ENCODE measurements around the gene CHCHD4.

Gene CHCHD4

DNA sequence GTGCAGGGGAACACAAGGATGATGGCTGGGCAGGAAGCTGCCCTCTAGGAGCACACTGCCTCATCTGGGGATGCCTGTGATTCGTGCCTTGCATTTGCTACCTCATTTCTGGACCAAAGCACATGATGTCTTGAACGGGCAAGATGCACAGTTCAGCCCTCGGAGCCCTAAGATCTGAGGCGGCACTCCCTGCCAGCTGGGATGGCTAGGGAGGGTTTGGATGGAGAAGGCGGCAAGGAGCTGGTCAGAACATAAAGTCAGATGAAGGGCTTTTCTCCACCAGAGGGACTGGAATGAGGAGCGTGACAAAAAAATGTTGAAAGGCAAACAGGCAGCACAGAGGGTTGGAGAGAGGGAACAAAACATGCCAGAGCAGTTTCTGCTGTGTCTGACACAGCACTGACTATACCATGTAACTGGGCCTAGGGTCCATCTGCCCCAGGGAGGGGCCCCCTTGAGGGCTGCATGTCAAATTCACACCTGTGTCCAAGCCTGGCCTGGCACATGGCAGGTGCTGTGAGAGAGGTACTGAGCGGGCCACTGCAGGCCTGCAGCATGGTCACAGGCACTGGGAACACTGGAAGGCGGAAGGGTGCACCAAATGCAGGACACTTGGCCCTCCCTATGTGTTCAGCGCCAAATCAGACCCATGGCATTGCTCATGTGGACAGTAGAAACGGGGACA lies 21.9 kb upstream of the CHCHD4 start:
- Histone ChIP-seq H3K4me3 (no peak overlapping the region), H3K27ac (peak overlapping the region in 10 of 11 experiments; percentile 89 to 100 (median 94); a peak in 18 of 22 replicates), H3K4me1 (peaks cover 20 to 78% (median 58%) of the 10 kb centered on the region in 10 experiments), H3K9me3 (replicated peaks in 1 of 11) (no peaks in the 10 kb centered on the region), H3K36me3 (peaks cover 32 to 70% (median 49%) of the 10 kb centered on the region in 11 experiments), H3K9ac (peak overlapping the region in 7 of 11 experiments; percentile 5 to 96 (median 79); a peak in 5 of 22 replicates), H3K4me2 (peak overlapping the region in 7 of 11 experiments; percentile 86 to 97 (median 90); a peak in 14 of 22 replicates), H3K27me3 (no peaks in the 10 kb centered on the region), H4K20me1 (peaks cover 0 to 24% (median 4%) of the 10 kb centered on the region in 11 experiments; a peak in 11 of 22 replicates)
- no peak for TF ChIP-seq Cebpa-rat (IDR thresholded peaks at IDR 0.05)

DNA sequence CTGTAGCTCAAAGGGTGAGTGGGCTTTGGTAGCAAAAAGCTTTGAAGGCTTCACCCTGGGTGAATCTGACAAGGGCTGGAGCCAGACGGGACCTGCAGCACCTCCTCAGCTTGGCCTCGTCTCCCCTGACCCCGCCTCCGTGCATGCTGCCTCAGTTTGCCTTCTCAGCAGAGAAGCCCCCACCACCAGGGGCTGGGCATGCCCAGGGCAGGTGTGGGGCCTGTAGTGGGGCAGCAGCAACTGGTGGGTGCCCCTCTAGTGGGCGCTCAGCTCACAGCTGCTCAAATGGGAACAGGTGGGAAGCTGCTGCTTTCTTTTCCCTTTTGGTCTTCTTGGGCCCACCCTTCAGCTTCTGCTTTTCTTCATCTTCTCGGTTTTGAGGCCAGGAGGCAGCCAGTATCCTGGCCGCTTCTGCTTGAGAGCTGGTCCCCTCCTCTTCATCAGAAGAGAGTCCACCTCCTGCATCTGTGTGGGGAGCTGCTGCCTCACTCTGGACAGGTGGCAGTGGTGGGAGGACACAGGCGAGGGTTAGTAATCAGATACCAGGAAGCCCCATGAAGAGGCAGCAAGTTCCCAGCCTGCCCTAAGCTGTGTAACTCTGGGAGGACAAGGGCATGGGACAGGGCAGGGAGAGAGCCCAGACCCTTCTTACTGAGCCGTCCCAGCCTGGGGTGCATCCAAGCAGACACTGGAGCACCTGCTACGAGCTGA lies 21.2 kb upstream of the CHCHD4 start:
- no peak for TF ChIP-seq Cebpa-rat (IDR thresholded peaks at IDR 0.05)
- H4K20me1 ChIP-seq = peaks cover 0 to 18% (median 0%) of the 10 kb centered on the region in 11 experiments; a peak in 8 of 22 replicates

DNA sequence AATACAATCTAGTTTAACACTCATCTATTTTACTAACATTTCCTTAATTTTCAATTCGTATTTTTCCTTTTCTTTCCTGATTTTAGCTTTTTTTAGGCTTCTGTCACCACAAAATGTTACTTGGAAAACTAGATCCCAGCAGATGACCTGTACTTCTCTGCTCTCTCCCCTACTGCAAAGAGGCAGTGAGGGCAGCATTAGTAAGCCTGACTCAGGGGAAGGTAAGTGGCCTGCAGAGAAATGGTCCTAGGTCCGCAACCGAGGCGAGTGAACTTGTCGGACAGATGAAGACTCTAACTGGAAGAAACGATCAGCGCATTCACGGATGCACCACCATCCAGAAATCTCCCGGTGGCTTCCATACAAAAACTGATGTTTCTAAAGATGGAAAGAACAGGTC lies 20.6 kb upstream of the CHCHD4 start:
- H3K4me2 ChIP-seq = peak overlapping the region in 9 of 11 experiments; percentile 78 to 97 (median 90); a peak in 19 of 22 replicates

More for the DNA sequence above, 21.2 kb upstream of the CHCHD4 start:
- H3K4me2 ChIP-seq = peak overlapping the region in 9 of 11 experiments; percentile 78 to 97 (median 90); a peak in 16 of 22 replicates
- H3K36me3 ChIP-seq = peaks cover 36 to 73% (median 54%) of the 10 kb centered on the region in 11 experiments
- no peaks in the 10 kb centered on the region for H3K9me3 ChIP-seq (replicated peaks in 1 of 11)
- peak overlapping the region; percentile 89 to 100 (median 94); a peak in 21 of 22 replicates for H3K27ac ChIP-seq
- H3K4me3 ChIP-seq = peak overlapping the region in 2 of 10 experiments; percentile 3 to 65; a peak in 3 of 20 replicates
- H3K4me1 ChIP-seq = peaks cover 17 to 81% (median 58%) of the 10 kb centered on the region in 10 experiments
- H3K9ac ChIP-seq = peak overlapping the region in 10 of 11 experiments; percentile 71 to 96 (median 80); a peak in 15 of 22 replicates
- no peaks in the 10 kb centered on the region for H3K27me3 ChIP-seq

DNA sequence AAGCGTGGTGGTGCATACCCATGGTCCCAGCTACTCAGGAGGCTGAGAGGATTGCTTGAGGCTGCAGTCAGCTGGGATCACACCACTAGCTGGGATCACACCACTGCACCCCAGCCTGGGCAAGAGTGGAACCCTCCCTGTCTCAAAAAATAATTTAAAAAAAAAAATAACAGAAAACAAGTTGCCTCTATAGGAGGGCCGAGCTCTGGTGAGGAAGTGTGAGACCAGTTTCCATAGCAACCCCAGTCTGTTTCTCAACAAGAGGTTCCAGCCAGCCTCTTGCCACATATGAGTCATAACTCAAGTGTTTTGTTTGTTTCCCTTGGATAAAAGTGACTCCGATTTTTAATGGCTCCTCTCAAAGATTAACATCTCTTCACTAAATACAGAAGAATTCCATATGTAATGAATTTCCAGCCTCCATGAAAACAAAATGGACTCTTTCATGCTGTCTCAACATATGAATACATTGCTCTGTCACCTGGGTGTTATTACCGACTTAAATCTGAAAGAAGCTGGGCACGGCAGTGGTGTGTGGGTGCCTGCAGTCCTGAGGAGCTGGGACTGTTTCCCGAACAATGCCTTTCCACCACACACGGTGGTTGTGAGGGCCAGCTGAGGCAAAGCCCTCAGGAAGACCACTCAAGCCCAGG lies 19.9 kb upstream of the CHCHD4 start:
- Histone ChIP-seq H3K9me3 (replicated peaks in 1 of 11) (no peaks in the 10 kb centered on the region), H3K4me2 (peak overlapping the region; percentile 57 to 97 (median 89)), H3K4me3 (peak overlapping the region in 8 of 10 experiments; percentile 34 to 65 (median 50); a peak in 15 of 20 replicates), H4K20me1 (peaks cover 0 to 11% (median 0%) of the 10 kb centered on the region in 11 experiments; a peak in 3 of 22 replicates), H3K27me3 (no peaks in the 10 kb centered on the region), H3K27ac (peak overlapping the region; percentile 89 to 100 (median 94)), H3K9ac (peak overlapping the region; percentile 71 to 96 (median 80)), H3K36me3 (peaks cover 42 to 75% (median 63%) of the 10 kb centered on the region in 11 experiments), H3K4me1 (peaks cover 17 to 82% (median 58%) of the 10 kb centered on the region in 10 experiments)
- peak; percentile 28 to 88 (median 69); a peak in 17 of 22 replicates for TF ChIP-seq Cebpa-rat (IDR thresholded peaks at IDR 0.05)

More for the DNA sequence above, 20.6 kb upstream of the CHCHD4 start:
- Histone ChIP-seq H3K36me3 (peaks cover 42 to 73% (median 57%) of the 10 kb centered on the region in 11 experiments), H3K4me3 (peak overlapping the region in 6 of 10 experiments; percentile 49 to 65 (median 53); a peak in 9 of 20 replicates), H3K27ac (peak overlapping the region; percentile 89 to 100 (median 94)), H3K4me1 (peaks cover 17 to 82% (median 58%) of the 10 kb centered on the region in 10 experiments), H3K27me3 (no peaks in the 10 kb centered on the region), H3K9ac (peak overlapping the region; percentile 71 to 96 (median 80); a peak in 21 of 22 replicates), H3K9me3 (replicated peaks in 1 of 11) (no peaks in the 10 kb centered on the region), H4K20me1 (peaks cover 0 to 12% (median 0%) of the 10 kb centered on the region in 11 experiments; a peak in 4 of 22 replicates)
- TF ChIP-seq Cebpa-rat (IDR thresholded peaks at IDR 0.05) = no peak

DNA sequence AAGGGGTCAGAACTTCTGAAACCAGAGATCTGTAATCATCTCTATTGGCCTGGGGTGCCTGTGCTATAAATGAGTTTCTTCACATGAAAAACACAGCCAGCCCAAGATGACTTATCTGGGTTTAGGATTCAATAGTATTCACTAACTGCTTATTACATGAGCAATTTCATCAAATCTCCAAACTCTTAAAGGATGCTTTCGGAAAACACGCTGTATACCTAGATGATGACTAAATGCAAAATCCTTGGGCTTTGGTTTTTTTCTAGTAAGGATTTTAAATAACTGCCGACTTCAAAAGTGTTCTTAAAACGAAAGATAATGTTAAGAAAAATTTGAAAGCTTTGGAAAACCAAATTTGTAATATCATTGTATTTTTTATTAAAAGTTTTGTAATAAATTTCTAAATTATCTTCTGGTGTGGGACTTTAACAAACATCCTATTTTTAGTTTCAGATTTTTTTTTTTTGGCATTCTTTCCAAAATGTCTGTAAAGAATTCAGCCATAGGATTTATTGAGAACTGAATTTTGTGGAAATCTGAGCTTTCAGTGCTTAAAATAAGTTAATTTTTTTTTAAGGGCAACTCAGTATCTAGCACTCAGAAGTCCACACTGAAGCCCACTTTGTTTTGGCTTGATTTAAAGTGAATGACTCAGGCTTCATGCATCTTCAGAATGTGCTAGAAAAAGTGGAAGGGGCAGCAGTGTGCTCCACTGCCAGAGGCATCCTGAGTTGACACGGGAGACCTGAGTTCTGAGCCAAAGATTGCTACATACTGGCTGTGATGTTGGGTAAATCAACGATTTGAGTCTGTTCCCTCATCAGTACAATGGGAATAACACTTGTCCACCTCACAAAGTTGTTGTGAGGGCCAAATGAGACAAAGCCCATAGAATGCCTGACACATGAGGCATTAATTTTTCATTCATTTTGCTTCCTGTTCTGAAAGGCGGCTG lies 18.9 kb upstream of the CHCHD4 start:
- H3K36me3 ChIP-seq = peaks cover 52 to 82% (median 71%) of the 10 kb centered on the region in 11 experiments
- peak overlapping the region; percentile 57 to 97 (median 89) for H3K4me2 ChIP-seq
- peaks cover 17 to 81% (median 58%) of the 10 kb centered on the region in 10 experiments for H3K4me1 ChIP-seq
- peak in 5 of 11 experiments; percentile 15 to 29 (median 21); a peak in 3 of 22 replicates for TF ChIP-seq Cebpa-rat (IDR thresholded peaks at IDR 0.05)
- H3K27ac ChIP-seq = peak overlapping the region; percentile 89 to 100 (median 94)
- H4K20me1 ChIP-seq = peaks cover 0 to 16% (median 0%) of the 10 kb centered on the region in 11 experiments; a peak in 5 of 22 replicates
- no peaks in the 10 kb centered on the region for H3K27me3 ChIP-seq
- H3K9me3 ChIP-seq (replicated peaks in 1 of 11) = no peaks in the 10 kb centered on the region
- peak overlapping the region; percentile 71 to 96 (median 80) for H3K9ac ChIP-seq
- H3K4me3 ChIP-seq = peak overlapping the region in 3 of 10 experiments; percentile 50 to 65 (median 51); a peak in 4 of 20 replicates

DNA sequence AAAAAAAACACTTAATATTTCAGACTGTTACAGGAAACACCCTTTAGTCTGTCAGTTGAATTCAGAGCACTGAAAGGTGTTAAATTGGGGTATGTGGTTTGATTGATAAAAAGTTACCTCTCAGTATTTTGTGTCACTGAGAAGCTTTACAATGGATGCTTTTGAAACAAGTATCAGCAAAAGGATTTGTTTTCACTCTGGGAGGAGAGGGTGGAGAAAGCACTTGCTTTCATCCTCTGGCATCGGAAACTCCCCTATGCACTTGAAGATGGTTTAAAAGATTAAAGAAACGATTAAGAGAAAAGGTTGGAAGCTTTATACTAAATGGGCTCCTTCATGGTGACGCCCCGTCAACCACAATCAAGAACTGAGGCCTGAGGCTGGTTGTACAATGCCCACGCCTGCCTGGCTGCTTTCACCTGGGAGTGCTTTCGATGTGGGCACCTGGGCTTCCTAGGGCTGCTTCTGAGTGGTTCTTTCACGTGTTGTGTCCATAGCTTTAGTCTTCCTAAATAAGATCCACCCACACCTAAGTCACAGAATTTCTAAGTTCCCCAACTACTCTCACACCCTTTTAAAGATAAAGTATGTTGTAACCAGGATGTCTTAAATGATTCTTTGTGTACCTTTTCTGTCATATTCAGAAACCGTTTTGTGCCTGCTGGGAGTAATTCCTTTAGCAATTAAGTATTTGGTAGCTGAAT lies 18.0 kb upstream of the CHCHD4 start:
- Histone ChIP-seq H3K4me3 (no peak overlapping the region), H3K4me2 (peak overlapping the region in 7 of 11 experiments; percentile 58 to 96 (median 90); a peak in 14 of 22 replicates), H3K27me3 (no peaks in the 10 kb centered on the region), H3K36me3 (peaks cover 52 to 84% (median 75%) of the 10 kb centered on the region in 11 experiments), H4K20me1 (peaks cover 0 to 23% (median 0%) of the 10 kb centered on the region in 11 experiments; a peak in 6 of 22 replicates), H3K9me3 (replicated peaks in 1 of 11) (no peaks in the 10 kb centered on the region), H3K9ac (peak overlapping the region in 8 of 11 experiments; percentile 7 to 96 (median 42); a peak in 9 of 22 replicates), H3K4me1 (peaks cover 17 to 72% (median 57%) of the 10 kb centered on the region in 10 experiments), H3K27ac (peak overlapping the region; percentile 62 to 100 (median 94); a peak in 20 of 22 replicates)
- TF ChIP-seq Cebpa-rat (IDR thresholded peaks at IDR 0.05) = no peak

Measured in BLaER1 treated with 17β-estradiol and CSF1 and Interleukin-3, amounts not matched to agents 10 nM and 100 nM (cell line).